EL (cell line): ENCODE measurements around the gene PLA2G4D.

ENCODE experiments used
- DNase-seq: peaks from one replicate; pipeline ENCODE4 v3.0.0-alpha.2; 2016

PLA2G4D gene

DNA sequence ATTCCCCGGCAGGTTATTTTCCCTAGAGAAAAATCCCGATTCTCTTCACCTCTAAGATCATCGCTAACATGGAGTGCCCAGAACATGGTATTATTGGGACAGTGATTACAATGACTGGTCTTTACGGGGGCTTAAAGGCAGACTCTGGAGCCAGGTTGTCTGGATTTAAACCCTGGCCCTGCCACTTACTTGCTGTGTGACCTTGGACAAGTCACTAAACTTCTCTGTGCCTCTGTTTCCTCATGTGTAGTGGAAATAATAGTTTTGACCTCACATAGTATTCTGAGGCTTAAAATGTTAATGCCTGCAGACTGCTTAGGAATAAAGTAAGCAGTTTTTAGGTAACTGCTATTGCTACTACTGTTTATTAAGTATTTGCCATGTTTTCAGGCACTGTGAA, 4.4 kb downstream of the PLA2G4D start:
- DNase-seq: no peak

DNA sequence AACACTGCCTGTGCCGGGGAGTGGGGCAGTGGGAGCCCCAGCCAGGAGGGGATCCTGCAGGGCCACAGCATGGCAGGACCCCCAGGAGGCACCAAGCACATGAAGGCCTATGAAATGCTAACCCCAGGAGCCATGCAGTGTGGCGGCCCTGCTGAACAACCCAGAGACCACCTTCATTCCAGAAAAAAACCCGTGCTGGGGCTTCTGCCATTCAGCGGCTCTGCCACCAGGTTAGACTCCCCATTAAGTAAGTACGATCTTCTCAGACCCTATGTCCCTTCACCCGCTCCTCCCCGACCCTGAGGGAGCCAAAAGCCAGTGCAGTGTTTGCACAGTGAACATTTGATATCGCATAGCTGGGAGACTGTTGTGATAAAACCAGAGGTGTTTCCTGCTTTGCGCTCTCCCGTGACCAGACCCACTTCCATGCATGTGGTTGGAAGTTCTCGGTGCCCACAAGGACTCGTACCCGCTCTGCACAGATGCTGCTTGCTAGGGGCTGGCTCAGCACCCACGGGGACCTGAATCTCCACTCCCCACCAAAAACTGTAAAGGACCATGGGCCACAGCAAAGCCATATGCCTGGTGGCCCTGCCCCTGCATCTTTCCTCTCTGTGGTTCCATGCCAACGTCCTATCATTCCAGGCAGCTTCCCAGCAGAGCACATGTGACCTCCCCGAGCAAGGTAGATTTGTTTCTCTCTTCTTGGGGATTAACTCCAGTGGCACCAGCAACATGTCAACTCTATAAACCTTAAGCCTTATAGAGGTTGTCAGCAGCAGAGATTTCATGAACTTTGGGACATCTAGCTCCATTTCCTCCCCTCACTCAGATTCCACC, 5.3 kb downstream of the PLA2G4D start:
- DNase-seq: no peak

DNA sequence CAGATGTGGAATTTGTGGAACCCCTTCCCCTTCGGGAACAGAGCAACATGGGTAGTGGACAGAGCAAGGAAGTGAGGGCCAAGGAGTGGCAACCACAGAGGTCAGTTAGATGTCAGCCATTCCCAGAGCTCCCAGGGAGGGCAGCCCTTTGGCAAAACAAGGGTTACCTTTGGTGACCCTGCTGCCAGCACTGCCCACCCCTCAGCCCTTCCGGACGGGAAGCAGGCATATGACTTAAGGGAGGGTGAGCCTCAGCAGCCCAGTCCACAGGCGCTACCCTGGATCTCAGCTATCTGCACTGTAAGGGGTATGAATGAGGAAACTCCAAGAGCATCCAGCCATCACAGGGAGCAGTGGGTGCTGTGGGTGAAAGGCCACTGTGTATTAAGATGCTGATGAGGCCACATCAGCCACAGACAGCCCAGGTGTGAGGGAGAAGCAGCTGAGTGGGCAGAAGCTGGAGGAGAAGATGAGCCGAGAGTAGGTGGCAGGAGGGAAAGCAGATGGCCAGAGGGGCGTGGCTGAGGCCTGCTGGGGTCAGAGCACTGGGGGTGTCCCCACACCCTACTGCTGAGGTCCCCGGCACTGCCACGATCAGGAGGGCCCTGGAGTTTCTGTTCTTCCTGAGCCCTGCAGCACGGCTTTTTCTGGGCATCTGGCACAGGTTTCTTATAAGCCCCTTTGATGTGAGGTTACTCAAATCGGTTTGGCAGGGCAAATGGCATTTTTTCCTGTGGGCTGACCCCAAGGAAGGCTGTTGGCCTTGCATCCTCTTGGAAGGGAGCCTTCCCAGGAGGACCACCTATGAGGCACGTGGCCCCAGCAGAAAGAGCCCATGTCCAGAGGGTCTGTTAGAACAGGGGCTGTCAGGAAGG, 6.2 kb downstream of the PLA2G4D start:
- no peak for DNase-seq

DNA sequence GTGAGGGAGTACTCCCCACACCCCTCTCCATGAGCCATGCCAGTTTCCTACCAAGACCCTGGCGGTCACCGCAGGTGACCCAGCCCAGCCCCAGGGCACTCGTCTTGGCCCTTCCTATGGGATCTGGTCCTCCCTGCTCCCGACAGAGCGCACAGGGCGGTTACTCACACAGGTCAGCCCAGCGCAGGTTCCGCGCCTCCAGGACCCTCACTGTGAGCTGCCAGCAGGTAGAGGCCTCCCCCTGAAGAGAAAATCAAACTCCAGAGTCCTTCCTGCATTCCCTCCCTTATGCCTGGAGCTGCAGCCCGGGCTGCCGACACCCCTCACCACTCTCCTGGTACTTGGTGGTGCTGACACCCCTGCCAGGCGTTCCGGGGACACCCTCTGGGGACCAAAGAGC, 6.9 kb downstream of the PLA2G4D start:
- DNase-seq: no peak

DNA sequence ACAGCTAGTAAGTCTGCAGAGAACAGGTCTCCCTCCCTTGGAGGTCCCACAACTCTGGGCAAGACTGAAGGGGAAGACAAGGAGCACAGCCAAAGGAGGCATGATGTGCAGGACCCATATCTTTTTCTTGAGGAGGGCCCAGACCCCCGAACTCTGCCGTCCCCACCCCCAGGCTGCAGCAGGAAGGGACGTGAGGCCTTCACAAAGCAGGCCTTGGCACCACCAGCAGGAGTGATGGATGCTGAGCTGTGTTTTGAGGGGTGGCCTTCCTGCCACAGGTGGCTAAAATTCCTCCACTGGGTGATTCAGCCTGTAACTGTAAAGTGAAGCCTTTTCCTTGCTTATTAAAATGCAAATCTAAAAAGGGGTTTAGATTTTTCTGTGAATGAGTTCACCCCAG, 8.6 kb downstream of the PLA2G4D start:
- no peak for DNase-seq

DNA sequence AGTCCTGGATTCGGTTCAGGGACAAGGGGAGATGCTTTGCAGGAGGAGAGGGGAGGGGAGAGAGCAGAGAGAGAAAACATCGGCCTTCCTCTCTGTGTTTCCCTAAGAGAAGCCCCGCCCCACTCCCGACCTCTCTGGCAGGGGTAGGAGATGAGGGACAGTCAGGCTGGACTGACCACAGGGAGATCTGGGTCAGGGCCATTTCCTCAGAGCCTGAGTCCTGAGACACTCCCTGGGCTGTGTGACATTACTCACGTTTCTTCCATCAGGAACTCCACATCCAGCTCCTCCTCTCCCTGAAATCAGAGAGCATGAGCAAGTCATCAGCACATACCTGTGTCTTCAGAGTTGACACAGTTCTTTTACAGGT, 9.1 kb downstream of the PLA2G4D start:
- peak; percentile 25 for DNase-seq

DNA sequence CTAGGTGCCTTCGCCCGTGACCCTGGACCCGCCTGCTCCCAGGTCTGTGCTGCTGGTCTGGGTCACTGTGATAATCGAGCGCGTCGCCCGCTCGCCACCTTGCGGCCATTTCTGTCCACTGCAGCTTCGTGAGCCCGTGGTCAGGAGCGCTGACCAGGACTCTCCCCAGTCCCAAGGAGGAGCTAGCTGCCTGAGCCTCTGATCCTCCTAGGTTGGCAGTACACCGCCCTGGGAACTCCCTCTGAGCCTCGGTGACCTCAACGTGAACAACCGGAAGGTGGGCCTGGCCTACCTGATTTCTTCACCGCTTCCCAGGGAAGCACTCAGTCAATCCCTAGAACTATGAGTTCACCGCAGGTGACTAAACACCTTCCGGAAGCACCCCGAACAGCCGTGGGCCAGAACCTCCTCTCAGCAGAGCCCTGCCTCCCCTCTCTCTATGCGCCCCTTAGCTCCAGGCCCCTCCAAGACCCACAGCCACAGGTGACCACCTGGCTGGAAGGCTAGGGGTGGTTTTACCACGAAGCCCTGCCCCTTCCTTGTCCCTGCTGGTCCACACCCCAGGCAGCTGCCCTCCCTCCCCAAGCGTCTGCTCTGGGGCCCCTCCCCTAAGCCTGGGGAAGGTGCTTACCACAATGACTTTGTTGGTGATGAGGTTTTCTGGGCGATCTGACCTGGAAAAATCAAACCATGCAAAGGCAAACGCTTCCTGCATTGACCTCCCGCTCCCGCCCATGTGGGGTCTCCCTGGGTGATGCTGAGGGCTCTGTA, 9.7 kb downstream of the PLA2G4D start:
- peak; percentile 61 for DNase-seq

DNA sequence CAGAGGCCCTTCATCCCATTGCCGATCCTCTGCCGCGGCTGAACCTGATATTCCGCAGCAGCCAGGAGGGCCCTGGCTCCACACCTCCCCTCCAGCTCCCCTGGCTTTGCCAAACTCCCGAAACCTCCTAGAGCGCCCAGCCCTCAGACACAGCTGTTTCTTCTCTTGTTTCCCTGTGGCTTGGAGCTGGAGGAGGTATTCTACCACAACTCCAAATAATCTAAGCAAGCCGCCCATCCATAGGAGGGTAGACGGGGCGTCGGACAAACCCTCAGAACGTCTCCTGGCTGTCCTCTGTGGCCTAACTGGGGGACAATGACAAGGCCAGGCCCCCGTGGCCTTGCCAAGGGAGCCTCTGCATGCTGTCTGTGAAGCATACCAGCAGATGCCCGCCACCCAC, 10.4 kb downstream of the PLA2G4D start:
- DNase-seq: no peak

DNA sequence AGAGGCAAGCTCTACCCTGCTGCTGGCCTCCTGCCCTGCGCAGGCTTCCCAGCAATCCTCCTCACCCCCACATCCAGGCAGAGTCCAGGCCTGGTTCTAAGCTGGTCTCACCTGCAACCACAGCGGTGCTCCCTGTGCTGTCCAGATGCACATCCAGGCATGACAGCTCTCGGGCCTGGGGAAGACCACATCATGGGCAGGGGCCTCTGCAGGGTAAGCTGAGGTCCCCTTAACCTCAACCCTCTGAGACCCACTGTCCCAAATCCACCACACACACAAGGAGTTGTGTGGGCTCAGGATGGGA, 10.8 kb downstream of the PLA2G4D start:
- DNase-seq: no peak

DNA sequence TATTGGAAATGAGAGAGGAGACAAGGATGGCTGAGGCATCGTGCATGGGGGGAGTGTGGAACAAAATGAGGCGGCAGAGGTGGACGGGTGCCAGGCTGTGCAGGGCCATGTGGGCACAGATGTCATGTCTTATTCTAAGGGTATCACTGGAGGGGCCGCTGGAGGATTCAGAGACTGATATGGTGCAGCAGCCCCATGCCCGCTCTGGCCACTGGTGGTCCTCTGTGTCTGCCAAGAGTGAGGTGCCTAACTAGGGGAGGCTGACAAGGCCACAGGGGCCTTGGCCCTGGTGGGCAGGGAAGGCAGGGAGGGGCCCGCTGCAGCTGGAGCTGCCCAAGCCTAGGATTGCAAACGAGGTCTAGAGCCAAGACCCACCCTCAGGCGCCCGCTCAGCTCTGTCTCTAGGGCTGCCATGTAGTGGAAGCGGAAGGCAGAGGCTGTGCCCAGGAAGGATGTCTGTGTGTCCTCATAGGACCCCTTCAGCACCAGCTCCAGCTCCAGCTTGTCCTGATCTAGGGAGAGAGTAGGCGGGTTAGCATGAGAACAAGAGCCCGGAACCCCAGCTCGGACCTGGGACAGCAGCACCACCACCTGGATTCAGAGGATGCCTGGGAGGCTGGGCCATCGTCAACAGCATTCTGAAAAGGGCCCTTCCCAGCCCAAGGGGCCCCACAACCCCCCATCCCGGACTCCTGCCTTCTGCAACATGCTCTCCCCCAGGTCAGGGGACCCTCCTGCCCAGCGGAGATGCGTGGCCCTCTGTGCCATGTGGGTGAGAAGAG, 11.3 kb downstream of the PLA2G4D start:
- no peak for DNase-seq

DNA sequence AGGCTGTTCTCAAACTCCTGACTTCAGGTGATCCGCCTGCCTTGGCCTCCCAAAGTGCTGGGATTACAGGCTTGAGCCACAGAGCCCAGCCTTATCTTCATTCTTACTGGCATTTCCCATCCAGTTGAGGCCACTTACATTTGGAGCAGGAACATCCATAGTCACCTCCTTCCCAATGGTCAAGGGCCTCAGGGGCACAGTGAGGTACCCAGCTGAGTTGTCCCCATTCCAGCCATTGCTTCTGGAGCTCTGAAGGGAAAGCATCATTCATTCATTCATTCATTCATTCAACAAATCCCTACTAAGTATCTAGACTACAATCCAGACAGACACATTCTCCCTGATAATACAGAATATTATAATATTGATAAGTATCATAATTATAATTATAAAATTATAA, 12.2 kb downstream of the PLA2G4D start:
- DNase-seq: no peak

DNA sequence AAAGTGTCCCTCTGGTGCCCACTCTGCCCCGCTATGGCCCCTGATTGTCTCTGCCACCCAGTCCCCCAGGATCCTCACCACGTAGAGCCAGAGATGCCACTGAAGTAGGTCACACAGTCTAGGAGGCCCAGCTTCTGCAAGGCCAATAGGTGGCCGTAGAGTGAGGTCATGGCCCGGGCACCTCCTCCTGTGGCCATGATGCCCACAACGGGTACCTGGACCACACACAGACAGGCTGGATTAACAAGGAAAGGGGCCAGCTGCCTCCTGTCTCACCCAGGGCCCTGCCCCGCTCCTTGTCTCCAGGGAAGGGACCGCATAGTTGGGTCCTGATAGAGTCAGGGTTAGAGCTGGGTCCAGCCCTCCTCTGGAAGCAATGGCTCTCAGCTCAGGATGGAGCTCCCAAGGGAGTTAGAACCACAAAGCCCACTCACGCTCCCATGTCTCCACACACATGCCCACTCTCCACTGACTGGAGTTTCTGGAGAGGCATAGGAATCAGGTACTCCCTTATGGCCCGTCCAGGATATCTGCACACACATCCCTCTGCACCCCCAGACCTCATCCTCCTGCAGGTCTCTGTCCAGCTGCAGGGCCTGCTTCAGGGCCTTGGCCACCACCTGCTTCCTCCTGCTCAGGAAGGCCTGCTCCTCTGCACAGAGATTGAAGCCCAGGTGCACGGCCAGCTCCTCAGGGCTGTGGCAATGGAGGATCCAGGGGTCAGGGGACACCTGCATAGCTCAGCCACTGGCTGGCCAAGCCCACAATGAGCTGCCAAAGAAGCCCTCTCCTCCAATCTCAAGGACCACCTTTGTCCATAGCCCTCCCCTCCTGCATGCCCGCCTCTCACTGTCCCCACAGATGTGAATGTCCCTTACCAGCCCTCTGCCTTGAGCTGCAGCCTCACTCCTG, 13.2 kb downstream of the PLA2G4D start:
- DNase-seq: no peak

DNA sequence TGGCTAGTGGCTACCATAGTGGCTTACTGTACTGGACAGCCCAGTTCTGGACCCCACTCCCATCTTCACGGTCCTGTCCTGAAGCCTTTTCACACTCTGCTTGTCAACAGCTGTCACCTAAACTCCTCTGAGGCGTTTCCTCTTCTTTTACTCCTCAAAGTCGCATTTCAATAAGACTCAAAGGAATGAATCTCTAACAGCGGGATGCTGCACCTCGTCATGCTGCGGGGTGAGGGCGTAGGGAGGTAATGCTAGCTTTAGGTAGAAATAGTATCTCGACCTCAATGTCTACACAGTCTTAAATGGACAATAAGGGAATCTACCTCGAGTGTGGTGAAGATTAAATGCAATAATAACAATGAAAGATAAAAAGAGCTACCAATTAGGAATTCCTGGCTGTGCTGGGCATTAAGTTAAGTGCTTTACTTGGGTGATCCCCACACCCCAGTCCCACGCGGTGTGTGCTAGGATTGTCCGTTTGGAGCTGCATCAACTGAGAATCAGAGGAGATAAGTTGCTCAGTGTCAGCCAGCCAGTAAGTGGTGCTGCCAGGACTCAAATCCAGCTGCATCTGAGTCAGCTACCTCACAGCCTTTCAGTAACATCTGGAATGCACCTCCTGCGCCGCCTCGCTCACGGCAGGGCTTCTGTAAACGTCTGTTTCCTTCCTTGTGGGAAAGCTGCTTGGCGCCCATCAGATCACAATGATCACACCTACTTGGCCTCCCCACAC, 14.0 kb downstream of the PLA2G4D start:
- DNase-seq: no peak

DNA sequence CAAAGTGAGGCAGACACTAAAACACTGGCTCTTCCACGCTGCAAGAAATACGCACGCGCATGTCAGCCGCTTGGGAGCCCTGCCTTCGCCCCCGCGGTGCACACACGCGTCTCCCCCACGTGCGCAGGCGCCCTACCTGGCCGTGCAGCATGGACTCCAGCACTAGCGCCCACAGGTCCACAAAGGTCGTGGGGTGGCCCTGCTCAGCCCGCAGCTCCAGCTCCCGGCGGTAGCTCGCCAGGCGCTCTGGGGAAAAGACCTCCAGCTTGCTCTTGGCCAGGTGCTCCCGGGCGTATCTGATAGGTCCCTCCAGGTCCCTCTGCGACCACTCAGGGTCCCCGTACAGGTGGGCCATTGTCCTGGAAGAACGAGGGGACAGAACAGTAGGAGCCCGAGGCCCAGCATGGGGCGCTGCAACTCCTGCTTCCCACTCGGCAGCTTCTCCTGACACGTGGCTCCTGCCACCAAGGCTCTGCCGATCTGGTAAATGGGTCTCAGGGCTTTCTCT, 14.9 kb downstream of the PLA2G4D start:
- no peak for DNase-seq

DNA sequence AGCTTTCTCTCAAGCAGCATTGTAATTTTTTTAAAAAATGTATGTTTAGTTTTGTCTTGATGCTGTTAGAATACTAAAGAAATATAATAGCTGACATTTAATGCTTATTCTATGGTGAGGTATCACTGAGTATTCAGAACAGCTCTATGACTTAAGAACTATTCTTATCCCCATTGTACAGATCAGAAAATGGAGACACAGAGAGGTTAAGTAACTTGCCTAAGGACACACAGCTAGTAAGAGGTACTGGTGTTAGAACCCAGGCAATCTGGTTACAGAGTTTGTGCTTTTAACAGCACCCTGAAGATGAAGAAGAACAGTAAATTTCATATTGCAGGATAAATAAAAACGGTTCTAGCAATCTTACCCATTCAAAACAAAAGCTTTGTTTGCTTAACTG, 15.5 kb downstream of the PLA2G4D start:
- DNase-seq: no peak

DNA sequence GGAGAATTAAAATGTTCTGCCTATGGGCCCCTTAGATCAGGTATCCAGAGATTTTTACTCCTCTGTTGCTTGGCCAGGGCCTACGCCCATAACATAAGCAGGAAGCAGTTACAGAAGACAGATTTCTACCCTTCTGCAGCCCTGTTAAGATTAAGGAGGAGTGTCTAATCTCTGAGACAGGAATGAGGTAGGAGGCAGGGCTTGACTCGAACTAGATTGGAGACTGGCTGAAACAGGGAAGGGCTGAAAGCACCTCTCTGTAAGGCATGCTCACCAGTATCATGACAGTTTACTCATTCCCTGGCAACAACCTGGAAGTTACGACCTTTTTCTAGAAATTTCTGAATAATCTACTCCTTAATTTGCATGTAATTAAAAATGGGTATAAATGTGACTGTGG, 16.7 kb downstream of the PLA2G4D start:
- DNase-seq: no peak

DNA sequence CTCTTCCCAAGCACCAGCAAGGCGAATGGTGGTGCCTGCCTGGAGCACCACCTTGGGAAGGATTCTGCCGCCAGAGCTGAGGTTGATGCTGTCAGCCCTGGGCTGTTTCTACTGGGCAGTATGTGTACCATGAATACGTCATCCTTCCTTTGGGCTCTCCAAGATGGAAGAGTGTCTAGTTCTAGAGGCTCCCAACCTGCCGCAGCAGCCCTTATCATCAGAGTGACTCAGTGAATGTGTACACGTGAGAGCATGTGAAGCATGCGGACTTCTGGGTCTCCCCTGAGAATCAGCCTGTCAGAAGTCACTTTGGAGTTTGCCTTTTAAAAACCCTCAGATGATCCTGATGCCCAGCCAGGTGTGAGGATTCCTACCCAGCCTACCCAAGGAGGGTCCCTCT, 20.9 kb downstream of the PLA2G4D start:
- DNase-seq: no peak

DNA sequence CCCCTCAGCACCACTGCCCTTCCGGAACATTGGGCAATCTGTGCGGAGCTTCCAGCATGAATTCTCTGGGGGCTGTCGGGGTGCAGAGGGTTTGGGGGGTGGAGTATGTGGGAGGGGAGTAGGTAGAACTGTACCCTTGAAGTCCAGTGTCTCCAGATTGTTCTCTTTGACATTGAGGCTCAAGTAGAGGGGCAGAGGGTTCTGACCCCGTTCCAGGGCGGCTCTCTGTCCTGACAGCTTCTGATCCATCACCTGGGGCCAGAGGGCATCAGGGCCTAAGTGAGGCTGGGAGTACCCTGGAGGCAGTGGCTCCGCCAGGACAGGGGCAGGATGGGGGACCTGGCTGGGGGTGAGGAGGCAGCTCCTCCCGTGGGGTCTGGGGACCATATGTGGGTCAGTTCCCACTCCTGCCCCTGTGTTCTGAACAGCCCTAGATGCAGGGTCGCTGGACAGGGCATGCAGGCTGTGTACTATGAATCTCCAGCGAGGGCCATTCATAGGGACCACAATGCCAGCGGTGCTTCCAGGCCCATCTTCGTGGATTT, 22.1 kb downstream of the PLA2G4D start:
- no peak for DNase-seq

DNA sequence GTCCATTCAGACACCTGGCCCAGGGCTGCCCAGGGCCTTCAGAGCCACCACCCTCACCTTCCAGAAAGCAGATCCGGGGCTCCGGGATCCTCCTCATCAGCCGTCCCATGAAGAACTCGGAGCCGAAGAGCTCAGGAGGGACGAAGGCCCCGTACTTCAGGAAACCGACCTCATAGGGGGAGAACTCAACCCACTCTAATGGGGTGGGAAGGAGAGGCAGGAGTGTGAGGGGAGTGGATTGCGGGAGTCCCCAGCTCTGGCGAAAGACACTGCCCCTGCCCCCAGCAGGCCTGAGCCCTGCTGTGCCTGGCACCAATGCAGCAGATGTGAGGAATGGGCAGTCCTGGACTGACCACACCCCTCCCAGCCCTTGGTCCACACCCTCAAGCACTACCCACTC, 22.6 kb downstream of the PLA2G4D start:
- DNase-seq: no peak

DNA sequence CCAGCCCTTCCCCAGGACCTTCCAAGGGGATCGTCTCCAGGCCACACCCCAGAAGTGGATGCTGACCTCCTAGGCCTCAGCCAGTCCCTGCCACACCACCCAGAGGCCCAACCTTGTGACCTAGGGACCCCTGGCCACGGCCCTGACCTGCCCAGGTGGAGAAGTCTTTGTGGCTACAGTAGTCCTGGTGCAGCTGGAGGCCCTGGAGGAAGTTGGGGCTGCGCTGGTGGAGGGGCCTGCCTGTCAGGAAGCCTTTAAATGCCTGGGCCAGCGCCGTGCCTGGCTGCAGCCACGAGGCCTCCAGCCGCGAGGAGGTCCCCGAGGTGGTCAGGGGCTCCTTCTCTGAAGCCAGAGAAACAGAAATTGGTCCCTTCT, 23.4 kb downstream of the PLA2G4D start:
- DNase-seq: no peak
